Endometrium (tissue), 2 donors: ENCODE results near the gene ZNF804A.
"Not testable (repeated sequence)": the region's sequence is repeated elsewhere in the genome, so short reads cannot be mapped to it uniquely, and the experiment has no call there.

Source experiments
- FAIRE-seq: peaks from 2 replicates; lab custom pipeline; 2012; peaks lifted over from hg19 to GRCh38; lab: Jason Lieb, UNC
- donor health status: control.
- donor health status: control.

ZNF804A gene

GRCh38 chr2:184834699-184835397 lies 236.5 kb downstream of the ZNF804A start:
- FAIRE-seq, result no peak

GRCh38 chr2:184835398-184835715 lies 237.0 kb downstream of the ZNF804A start:
- FAIRE-seq, result no peak

- FAIRE-seq, result no peak
These were observed 249.0 kb downstream of the ZNF804A start for GRCh38 chr2:184847331-184847730.

- FAIRE-seq, result no peak
These were observed 251.2 kb downstream of the ZNF804A start for GRCh38 chr2:184849516-184849915.

- FAIRE-seq, result no peak
These were observed 253.2 kb downstream of the ZNF804A start for GRCh38 chr2:184851576-184851975.

- no peak for FAIRE-seq
These were observed 260.9 kb downstream of the ZNF804A start for GRCh38 chr2:184859187-184859586.

GRCh38 chr2:184860744-184861143 lies 262.4 kb downstream of the ZNF804A start:
- FAIRE-seq, result no peak

GRCh38 chr2:184875212-184875611 lies 276.9 kb downstream of the ZNF804A start:
- FAIRE-seq, result no peak

- FAIRE-seq, result no peak
These were observed 277.6 kb downstream of the ZNF804A start for GRCh38 chr2:184875911-184876310.

- FAIRE-seq, result no peak
These were observed 279.6 kb downstream of the ZNF804A start for GRCh38 chr2:184877909-184878308.

- no peak for FAIRE-seq
These were observed 281.3 kb downstream of the ZNF804A start for GRCh38 chr2:184879671-184880070.

- FAIRE-seq, result not testable (repeated sequence)
These were observed 288.3 kb downstream of the ZNF804A start for GRCh38 chr2:184886585-184886984.

GRCh38 chr2:184890311-184890710 lies 292.0 kb downstream of the ZNF804A start:
- FAIRE-seq, result no peak

GRCh38 chr2:184904991-184905390 lies 306.7 kb downstream of the ZNF804A start:
- no peak for FAIRE-seq

GRCh38 chr2:184906160-184906559 lies 307.8 kb downstream of the ZNF804A start:
- FAIRE-seq, result no peak

- no peak for FAIRE-seq
These were observed 308.4 kb downstream of the ZNF804A start for GRCh38 chr2:184906709-184907108.

- FAIRE-seq, result no peak
These were observed 310.6 kb downstream of the ZNF804A start for GRCh38 chr2:184908966-184909365.

GRCh38 chr2:184920451-184920965 lies 322.2 kb downstream of the ZNF804A start:
- FAIRE-seq, result no peak

- FAIRE-seq, result no peak
These were observed 323.3 kb downstream of the ZNF804A start for GRCh38 chr2:184921676-184922075.

- no peak for FAIRE-seq
These were observed 325.4 kb downstream of the ZNF804A start for GRCh38 chr2:184923751-184924150.

GRCh38 chr2:184927040-184927439 lies 328.7 kb downstream of the ZNF804A start:
- FAIRE-seq, result no peak

GRCh38 chr2:184936761-184937160 lies 338.4 kb downstream of the ZNF804A start:
- FAIRE-seq, result no peak

GRCh38 chr2:184938221-184938985 lies 340.1 kb downstream of the ZNF804A start:
- FAIRE-seq, result no peak

GRCh38 chr2:184945326-184945725 lies 347.0 kb downstream of the ZNF804A start:
- FAIRE-seq, result no peak
